Activated CD4-positive, alpha-beta T cell treated with anti-CD3 and anti-CD28 coated beads for 4 hours (primary cell): Measurements from ENCODE around the gene SLC38A2.
"Not testable (repeated sequence)": the region's sequence is repeated elsewhere in the genome, so short reads cannot be mapped to it uniquely, and the experiment has no call there.

Experiments used
- DNase-seq, 2 donors: peaks; one replicate each; pipeline ENCODE4 v3.0.0-alpha.2; 2020

The SLC38A2 gene

DNA sequence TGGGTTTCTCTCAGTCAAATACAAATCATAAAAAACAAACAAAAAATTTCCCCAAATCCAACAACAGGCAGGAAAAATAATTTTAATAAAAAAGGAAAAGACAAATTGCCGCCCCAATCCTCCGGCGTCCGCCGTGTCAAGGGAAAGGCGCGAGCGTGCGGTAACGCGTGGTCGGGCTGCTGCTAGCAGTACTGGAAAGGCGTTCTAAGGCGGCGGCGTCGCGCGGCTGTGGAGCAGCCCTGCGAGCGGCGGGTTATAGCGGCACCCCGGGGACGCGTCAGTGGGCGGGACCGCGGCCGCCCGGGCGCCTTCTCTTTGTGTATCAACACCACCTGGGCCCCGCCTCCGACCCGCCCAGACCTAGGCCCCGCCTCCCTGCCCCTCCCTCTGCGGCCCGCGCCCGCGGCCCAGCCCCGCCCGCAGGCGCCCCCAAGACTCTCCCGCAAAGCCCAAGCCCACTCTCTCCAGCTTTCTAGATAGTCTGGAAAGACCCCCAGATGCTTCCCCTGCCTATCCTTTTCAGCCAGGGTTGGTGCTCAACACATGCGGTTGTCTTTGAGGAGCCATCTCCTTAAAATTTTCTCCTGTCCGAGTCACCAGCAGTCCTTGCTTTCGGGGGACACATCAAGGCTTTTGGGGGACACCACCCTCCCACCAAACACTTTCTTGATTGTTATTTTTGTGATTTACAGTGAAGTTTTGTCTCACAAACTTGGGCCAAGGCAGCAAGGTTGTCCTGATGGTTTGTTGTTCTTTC, at the start of gene SLC38A2:
Gene SLC38A2, minus strand, starts transcription at position 230 of the 757 bp plus-strand sequence. CDS start 1,480 bp downstream, outside the sequence.
- DNase-seq = peak; percentile 96 to 97

- DNase-seq = no peak
These were observed 47.1 kb upstream of the SLC38A2 start for GRCh38 chr12:46419675-46420074.

GRCh38 chr12:46415552-46415951, 43.0 kb upstream of the SLC38A2 start:
- DNase-seq = no peak

DNA sequence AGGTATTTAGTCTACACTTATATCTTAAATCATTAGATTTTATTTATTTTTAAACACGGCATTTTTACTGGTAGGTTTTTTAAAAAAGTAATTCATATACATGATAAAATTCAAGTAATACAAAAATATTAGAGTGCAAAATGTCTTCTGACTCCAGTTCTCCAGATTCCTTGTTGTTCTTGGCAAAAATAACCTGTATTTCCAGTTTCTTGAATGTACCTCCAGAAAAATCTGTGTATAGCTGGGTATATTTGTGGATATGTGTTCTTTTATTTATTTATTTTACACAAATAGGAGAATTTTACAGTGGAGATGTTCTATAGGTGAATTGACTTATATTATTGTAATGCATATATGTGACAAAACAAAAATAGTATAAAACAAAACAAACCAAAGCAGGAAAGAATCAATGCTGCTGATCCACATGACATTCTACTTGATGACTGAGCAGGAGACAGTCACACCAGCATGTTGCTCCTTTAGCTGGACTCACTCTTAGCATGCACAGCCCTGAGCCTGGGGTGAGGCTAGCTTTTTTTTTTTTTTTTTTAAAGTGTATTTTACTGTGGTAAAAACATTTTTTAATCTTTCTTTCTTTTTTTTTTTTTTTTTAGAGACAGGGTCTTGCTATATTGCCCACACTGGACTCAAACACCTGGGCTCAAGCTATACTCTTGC, 42.2 kb upstream of the SLC38A2 start:
- DNase-seq = no peak

GRCh38 chr12:46413368-46413767, 40.8 kb upstream of the SLC38A2 start:
- no peak for DNase-seq

GRCh38 chr12:46412857-46413256, 40.3 kb upstream of the SLC38A2 start:
- DNase-seq = no peak

- DNase-seq = no peak
These were observed 37.9 kb upstream of the SLC38A2 start for GRCh38 chr12:46410495-46410894.

DNA sequence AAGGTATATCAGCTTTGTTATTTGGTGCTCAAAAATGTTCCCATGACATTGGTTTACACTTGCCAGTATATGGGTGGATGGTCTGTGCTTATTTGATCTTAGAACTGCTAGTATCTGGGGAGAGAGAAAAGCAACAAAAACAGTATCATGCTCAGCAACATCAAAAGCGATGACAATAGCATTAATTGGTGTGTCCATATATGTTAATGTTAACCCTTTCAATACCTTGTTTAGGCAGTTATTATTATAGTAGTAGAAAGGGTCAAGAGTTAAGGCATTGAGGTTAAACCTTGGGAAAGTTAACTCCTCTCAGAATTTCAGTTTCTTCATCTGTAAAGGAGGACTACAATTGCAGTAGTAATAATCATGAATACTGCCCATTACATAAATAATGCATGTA, 37.4 kb upstream of the SLC38A2 start:
- no peak for DNase-seq

GRCh38 chr12:46409342-46409741, 36.8 kb upstream of the SLC38A2 start:
- DNase-seq = no peak

GRCh38 chr12:46408441-46408840, 35.9 kb upstream of the SLC38A2 start:
- no peak for DNase-seq

- DNase-seq = no peak
These were observed 34.8 kb upstream of the SLC38A2 start for GRCh38 chr12:46407361-46407760.

- DNase-seq = no peak
These were observed 33.9 kb upstream of the SLC38A2 start for GRCh38 chr12:46406352-46407027.

GRCh38 chr12:46404733-46405132, 32.2 kb upstream of the SLC38A2 start:
- DNase-seq = no peak

GRCh38 chr12:46404225-46404631, 31.7 kb upstream of the SLC38A2 start:
- DNase-seq = no peak

- no peak for DNase-seq
These were observed 31.1 kb upstream of the SLC38A2 start for GRCh38 chr12:46403719-46404070.

- DNase-seq = no peak
These were observed 30.6 kb upstream of the SLC38A2 start for GRCh38 chr12:46402941-46403718.

GRCh38 chr12:46402451-46402850, 29.9 kb upstream of the SLC38A2 start:
- no peak for DNase-seq

DNA sequence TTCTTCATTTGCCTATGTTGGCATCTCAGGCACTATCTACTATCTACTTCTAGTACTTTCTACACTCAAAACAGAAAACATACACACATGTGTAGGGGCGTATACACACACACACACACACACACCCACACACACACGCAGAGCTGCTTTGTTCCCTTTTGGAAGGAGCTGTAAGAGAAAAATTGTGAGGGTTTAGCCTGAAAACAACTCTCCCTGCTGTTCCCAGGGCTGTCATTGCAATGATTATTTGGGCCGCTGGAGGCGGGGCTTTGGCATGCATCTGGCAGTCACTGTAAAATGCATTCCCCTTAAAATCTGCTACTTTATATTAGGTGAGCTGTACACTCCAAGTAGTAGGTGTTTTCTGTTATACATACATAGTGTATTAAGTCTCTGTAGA, 29.1 kb upstream of the SLC38A2 start:
- DNase-seq = no peak

DNA sequence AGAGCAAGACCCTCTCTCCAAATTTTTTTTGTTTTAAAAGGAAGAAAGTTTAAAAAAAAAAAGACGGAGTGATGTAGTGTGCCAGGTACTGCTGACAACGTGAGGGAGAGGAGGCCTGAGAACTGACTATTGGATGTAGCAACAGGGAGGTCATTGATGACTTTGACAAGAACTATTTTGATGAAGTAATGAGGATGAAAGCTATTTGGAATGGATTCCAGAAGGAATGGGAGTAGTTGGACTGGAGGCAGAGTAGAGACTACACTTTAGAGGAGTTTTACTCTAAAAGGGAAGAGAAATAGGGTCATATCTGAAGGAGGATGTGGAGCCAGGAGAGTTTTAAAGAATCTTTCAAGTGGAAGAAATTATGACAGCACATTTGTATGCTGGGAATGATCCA, 27.8 kb upstream of the SLC38A2 start:
- no peak for DNase-seq

DNA sequence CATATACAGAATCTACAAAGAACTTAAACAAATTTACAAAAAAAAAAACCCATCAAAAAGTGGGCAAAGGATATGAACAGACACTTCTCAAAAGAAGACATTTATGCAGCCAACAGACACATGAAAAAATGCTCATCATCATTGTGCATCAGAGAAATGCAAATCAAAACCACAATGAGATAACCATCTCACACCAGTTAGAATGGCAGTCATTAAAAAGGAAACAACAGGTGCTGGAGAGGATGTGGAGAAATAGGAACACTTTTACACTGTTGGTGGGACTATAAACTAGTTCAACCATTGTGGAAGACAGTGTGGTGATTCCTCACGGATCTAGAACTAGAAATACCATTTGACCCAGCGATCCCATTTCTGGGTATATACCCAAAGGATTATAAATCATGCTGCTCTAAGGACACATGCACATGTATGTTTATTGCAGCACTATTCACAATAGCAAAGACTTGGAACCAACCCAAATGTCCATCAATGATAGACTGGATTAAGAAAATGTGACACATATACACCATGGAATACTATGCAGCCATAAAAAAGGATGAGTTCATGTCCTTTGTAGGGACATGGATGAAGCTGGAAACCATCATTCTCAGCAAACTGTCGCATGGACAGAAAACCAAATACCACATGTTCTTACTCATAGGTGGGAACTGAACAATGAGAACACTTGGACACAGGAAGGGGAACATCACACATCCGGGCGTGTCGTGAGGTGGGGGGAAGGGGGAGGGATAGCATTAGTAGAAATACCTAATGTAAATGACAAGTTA, 27.1 kb upstream of the SLC38A2 start:
- DNase-seq = not testable (repeated sequence)

DNA sequence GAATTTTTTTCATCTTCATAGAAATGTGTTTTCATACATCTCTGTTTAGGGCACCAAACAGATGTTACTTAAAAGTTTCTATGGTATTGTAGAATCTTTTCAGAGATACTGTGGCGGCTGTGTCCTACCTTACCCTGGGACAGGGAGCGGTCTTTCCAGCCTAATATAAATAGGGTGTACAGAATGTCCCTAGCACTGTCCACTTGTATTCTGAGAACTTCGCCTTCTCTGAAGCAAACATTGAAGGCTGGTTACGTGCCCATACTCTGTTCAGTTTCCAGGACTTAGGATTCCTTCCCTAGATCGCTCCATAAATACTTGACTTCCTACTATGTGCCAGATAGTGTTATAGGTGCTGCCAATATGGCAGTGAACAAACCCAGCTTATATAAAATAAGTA, 24.3 kb upstream of the SLC38A2 start:
- no peak for DNase-seq

DNA sequence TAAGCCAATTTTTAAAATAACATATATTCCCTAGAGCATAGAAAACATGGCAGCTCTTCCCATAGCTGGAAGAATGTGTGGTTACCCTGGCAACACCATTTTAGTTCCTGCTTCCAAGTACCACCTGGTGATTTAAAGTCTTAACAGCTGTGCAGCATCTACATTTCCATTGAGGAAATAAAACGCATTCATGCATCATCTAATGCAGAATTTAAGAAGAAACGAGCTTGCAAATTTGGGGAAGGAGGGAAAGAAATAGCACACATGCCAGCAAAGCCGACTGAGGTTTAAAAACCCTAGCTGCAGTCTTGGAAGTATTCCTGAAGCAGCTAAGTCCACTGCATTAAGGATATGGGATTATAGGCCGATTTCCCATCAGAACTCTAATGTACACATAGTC, 22.8 kb upstream of the SLC38A2 start:
- no peak for DNase-seq
